ENCODE results near the gene DUSP2. TPM values are rescaled to one million over a fixed set of nuclear protein-coding genes. Genes with fewer than 3 reads are reported as not detected.

The DUSP2 gene
- total RNA-seq, 1 donor: 3.3 TPM

DNA sequence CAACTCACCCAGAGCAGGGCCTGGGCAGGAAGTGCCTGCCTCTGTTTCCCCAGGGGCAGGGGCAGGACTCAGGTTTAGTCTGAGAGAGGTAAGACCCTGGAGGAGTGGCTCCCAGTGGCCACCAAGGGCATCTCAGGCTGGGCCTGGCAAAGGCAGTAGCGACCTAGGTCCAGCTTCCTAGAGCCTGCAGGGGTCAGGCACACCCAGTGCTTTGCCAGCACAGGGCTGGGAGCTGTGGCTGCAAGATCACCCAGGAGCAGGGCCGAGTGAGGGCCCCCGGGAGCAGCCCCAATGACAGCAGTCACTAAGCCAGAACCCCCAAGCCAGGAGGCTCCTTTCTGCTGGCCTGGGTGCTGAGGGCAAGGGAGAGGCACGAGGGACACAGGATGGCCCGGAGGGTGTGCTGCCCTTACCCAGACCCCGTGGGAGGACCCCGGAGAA lies 8.8 kb upstream of the DUSP2 start:
- no peak overlapping the region for H3K4me3 ChIP-seq (ENCODE audit: insufficient read depth, low read length)
- H3K79me2 ChIP-seq (ENCODE audit: insufficient read depth, low read length): no peaks in the 10 kb centered on the region
- TF ChIP-seq, protein P1, sequence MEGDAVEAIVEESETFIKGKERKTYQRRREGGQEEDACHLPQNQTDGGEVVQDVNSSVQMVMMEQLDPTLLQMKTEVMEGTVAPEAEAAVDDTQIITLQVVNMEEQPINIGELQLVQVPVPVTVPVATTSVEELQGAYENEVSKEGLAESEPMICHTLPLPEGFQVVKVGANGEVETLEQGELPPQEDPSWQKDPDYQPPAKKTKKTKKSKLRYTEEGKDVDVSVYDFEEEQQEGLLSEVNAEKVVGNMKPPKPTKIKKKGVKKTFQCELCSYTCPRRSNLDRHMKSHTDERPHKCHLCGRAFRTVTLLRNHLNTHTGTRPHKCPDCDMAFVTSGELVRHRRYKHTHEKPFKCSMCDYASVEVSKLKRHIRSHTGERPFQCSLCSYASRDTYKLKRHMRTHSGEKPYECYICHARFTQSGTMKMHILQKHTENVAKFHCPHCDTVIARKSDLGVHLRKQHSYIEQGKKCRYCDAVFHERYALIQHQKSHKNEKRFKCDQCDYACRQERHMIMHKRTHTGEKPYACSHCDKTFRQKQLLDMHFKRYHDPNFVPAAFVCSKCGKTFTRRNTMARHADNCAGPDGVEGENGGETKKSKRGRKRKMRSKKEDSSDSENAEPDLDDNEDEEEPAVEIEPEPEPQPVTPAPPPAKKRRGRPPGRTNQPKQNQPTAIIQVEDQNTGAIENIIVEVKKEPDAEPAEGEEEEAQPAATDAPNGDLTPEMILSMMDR (IDR thresholded peaks at IDR 0.05; ENCODE audit: extremely low read depth, low read depth, low read length): no peak
- H3K4me2 ChIP-seq (ENCODE audit: insufficient read depth, low read length): no peak overlapping the region
- H3K9me3 ChIP-seq (ENCODE audit: low read depth, low read length): no peaks in the 10 kb centered on the region
- no peaks in the 10 kb centered on the region for H3K36me3 ChIP-seq (ENCODE audit: insufficient read depth, low read length)
- no peak overlapping the region for H2AFZ ChIP-seq (ENCODE audit: low read length)
- DNase-seq (ENCODE audit: insufficient read length, low spot score, missing footprints): peak; percentile 71
- H3K27ac ChIP-seq (ENCODE audit: low read depth, low read length): no peak overlapping the region
- no peaks in the 10 kb centered on the region for H4K20me1 ChIP-seq (ENCODE audit: insufficient read depth, low read length)
- peaks cover 2% of the 10 kb centered on the region for H3K27me3 ChIP-seq (ENCODE audit: insufficient read depth, low read length)
- no peaks in the 10 kb centered on the region for H3K4me1 ChIP-seq (ENCODE audit: insufficient read depth, low read length)

DNA sequence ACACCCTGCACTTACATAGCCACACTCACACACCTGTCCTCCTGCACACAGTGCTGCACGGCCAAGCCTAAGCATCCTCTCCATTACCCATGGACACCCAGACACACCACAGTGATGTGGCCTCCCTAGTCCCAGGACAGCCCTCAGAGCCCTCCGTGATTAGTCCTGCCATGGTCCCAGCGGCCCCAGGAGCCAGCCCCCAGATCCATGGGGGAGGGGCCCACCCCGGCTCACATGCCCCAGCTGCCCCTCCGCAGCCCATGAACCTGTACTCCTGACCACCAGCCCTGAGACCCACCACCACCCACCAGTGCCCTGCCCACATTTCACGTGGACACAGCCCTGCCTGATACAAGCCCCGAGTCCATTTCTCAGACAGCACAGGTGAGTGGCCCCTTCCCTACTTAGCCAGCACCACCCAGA lies 8.1 kb upstream of the DUSP2 start:
- Histone ChIP-seq H3K27ac (ENCODE audit: low read depth, low read length) (no peak overlapping the region), H3K4me1 (ENCODE audit: insufficient read depth, low read length) (peaks cover 6% of the 10 kb centered on the region), H3K79me2 (ENCODE audit: insufficient read depth, low read length) (no peaks in the 10 kb centered on the region), H2AFZ (ENCODE audit: low read length) (no peak overlapping the region), H3K27me3 (ENCODE audit: insufficient read depth, low read length) (peaks cover 2% of the 10 kb centered on the region), H3K36me3 (ENCODE audit: insufficient read depth, low read length) (no peaks in the 10 kb centered on the region), H3K4me2 (ENCODE audit: insufficient read depth, low read length) (no peak overlapping the region), H3K4me3 (ENCODE audit: insufficient read depth, low read length) (no peak overlapping the region), H3K9me3 (ENCODE audit: low read depth, low read length) (no peaks in the 10 kb centered on the region), H4K20me1 (ENCODE audit: insufficient read depth, low read length) (no peaks in the 10 kb centered on the region)
- DNase-seq (ENCODE audit: insufficient read length, low spot score, missing footprints): peak; percentile 66
- TF ChIP-seq, protein P1 (IDR thresholded peaks at IDR 0.05; ENCODE audit: extremely low read depth, low read depth, low read length): no peak

DNA sequence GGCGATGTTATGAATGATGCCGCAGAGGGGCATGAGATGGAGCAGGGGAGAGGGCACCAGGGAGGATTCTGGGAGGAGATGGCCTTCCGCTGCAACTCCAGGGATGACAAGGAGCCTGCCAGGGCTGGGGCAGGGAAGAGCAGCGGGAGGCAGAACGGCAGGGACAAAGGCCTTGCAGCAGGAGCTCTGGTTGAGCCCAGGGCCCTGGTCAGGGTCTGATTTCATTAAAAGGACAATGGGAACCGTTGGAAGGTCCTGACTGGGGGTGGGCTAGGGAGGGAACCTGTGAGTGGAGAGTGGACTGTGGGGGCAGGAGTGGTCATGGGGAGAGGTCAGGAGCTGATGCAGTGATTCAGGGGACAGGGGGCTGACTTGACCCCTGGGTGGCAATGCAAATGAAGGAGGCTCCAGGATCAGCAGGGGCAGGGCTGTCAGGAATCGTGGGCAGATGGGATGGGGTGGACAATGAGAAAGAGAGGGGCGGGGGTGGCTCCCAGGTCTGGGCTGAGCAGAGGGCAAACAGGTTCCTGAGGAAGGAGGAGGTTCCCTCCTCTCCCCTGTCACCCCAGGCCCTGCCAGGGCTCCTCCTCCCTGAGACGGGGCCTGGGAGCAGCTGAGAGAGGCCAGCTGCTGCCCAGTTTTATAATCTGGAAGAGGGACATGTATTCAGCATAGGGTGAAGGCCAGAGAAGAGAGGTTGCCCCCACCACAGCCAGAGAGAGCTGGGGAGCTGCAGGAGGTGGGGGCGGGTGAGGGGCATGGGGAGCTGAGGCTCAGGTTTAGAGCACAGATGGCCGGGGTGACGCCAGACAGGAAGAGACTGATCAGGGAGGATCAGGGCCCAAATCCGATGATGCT lies 7.3 kb upstream of the DUSP2 start:
- H3K79me2 ChIP-seq (ENCODE audit: insufficient read depth, low read length): no peaks in the 10 kb centered on the region
- DNase-seq (ENCODE audit: insufficient read length, low spot score, missing footprints): peak; percentile 66
- H2AFZ ChIP-seq (ENCODE audit: low read length): no peak overlapping the region
- peaks cover 11% of the 10 kb centered on the region for H3K4me1 ChIP-seq (ENCODE audit: insufficient read depth, low read length)
- peaks cover 2% of the 10 kb centered on the region for H3K27me3 ChIP-seq (ENCODE audit: insufficient read depth, low read length)
- no peaks in the 10 kb centered on the region for H3K9me3 ChIP-seq (ENCODE audit: low read depth, low read length)
- H3K27ac ChIP-seq (ENCODE audit: low read depth, low read length): no peak overlapping the region
- no peaks in the 10 kb centered on the region for H3K36me3 ChIP-seq (ENCODE audit: insufficient read depth, low read length)
- H3K4me2 ChIP-seq (ENCODE audit: insufficient read depth, low read length): no peak overlapping the region
- TF ChIP-seq, protein P1 (IDR thresholded peaks at IDR 0.05; ENCODE audit: extremely low read depth, low read depth, low read length): no peak
- no peaks in the 10 kb centered on the region for H4K20me1 ChIP-seq (ENCODE audit: insufficient read depth, low read length)
- H3K4me3 ChIP-seq (ENCODE audit: insufficient read depth, low read length): no peak overlapping the region

DNA sequence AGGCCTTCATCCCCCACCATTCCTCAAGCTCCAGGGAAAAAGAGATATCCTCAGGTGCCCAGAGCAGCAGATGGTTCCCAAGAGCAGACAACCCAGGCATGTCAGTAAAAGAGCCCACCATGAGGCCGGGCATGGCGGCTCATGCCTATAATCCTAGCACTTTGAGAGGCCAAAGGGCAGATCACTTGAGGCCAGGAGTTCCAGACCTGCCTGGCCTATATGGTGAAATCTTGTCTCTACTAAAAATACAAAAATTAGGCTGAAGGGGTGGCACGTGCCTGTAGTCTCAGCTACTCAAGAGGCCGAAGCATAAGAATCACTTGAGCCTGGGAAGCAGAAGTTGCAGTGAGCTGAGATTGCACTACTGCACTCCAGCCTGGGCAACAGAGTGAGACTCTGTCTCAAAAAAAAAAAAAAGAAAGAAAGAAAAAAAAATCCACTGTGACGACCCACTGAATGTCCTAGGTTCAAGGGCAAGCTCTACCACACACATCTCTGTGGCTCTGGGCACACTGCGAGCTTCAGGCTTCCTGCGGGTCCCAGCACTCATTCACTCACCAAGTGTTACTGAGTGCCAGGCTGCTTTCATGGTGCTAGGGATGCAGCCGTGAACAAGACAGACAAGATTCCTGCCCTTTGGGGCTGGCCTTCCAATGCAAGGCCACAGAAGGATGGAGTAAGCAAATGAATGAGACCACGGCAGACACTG lies 6.5 kb upstream of the DUSP2 start:
- Histone ChIP-seq H3K4me3 (ENCODE audit: insufficient read depth, low read length) (no peak overlapping the region), H3K4me2 (ENCODE audit: insufficient read depth, low read length) (no peak overlapping the region), H3K79me2 (ENCODE audit: insufficient read depth, low read length) (no peaks in the 10 kb centered on the region), H3K27me3 (ENCODE audit: insufficient read depth, low read length) (no peaks in the 10 kb centered on the region), H4K20me1 (ENCODE audit: insufficient read depth, low read length) (no peaks in the 10 kb centered on the region), H3K36me3 (ENCODE audit: insufficient read depth, low read length) (no peaks in the 10 kb centered on the region), H3K9me3 (ENCODE audit: low read depth, low read length) (no peaks in the 10 kb centered on the region), H3K27ac (ENCODE audit: low read depth, low read length) (no peak overlapping the region), H2AFZ (ENCODE audit: low read length) (no peak overlapping the region), H3K4me1 (ENCODE audit: insufficient read depth, low read length) (peaks cover 17% of the 10 kb centered on the region)
- DNase-seq (ENCODE audit: insufficient read length, low spot score, missing footprints): no peak
- TF ChIP-seq, protein P1 (IDR thresholded peaks at IDR 0.05; ENCODE audit: extremely low read depth, low read depth, low read length): no peak

Measured in osteoblast (primary cell).